MM.1S (cell line): ENCODE results near the gene ROR2.

Experiments
- EZH2 ChIP-seq: fragments of 300-600 bp; sonication (generic); optimal IDR thresholded peaks from 2 replicates; pipeline ENCODE3; 2017; ENCODE audit warnings: low read depth, mild to moderate bottlenecking, antibody characterized with exemption, low read length, mixed read lengths
- EZH2phosphoT487 ChIP-seq: fragments of 300-600 bp; sonication (generic); IDR thresholded peaks from 2 replicates; pipeline ENCODE4 v1.6.1; 2018; ENCODE audit warnings: antibody characterized with exemption, low read length
- TF ChIP-seq, protein P1 (sequence below): fragments of 300-600 bp; sonication (generic); IDR thresholded peaks from 2 replicates; pipeline ENCODE4 v1.5.1; 2016; ENCODE audit warnings: antibody characterized with exemption, low read length, mixed read lengths

DNA sequence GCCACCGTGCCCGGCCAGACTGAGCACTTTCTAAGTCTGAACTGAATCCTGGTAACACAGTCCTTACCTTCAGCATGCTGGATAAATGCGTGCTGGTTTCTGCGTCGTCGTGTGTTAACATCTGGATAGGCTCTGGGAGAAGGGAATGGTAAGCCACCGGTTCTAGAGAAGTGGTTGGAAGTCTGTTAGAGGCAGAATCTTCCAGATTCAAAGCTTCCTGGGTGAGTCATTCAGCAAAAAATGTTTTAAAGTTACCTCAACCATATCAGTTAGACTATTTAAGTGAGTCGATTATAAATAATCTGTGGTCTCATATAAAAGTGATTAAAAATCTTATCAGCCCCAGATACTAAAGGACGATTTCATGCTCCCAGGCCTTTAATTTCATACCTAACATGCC lies 269.9 kb downstream of the ROR2 start:
- TF ChIP-seq, protein P1, sequence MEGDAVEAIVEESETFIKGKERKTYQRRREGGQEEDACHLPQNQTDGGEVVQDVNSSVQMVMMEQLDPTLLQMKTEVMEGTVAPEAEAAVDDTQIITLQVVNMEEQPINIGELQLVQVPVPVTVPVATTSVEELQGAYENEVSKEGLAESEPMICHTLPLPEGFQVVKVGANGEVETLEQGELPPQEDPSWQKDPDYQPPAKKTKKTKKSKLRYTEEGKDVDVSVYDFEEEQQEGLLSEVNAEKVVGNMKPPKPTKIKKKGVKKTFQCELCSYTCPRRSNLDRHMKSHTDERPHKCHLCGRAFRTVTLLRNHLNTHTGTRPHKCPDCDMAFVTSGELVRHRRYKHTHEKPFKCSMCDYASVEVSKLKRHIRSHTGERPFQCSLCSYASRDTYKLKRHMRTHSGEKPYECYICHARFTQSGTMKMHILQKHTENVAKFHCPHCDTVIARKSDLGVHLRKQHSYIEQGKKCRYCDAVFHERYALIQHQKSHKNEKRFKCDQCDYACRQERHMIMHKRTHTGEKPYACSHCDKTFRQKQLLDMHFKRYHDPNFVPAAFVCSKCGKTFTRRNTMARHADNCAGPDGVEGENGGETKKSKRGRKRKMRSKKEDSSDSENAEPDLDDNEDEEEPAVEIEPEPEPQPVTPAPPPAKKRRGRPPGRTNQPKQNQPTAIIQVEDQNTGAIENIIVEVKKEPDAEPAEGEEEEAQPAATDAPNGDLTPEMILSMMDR: no peak
- no peak for TF ChIP-seq EZH2
- no peak for TF ChIP-seq EZH2phosphoT487
